ENCODE results near the gene LPP. TPM values are rescaled to one million over a fixed set of nuclear protein-coding genes. Genes with fewer than 3 reads are reported as not detected.

The LPP gene
- total RNA-seq, 6 experiments from 2014 or later, result 84.1 to 121 (median 102) TPM

DNA sequence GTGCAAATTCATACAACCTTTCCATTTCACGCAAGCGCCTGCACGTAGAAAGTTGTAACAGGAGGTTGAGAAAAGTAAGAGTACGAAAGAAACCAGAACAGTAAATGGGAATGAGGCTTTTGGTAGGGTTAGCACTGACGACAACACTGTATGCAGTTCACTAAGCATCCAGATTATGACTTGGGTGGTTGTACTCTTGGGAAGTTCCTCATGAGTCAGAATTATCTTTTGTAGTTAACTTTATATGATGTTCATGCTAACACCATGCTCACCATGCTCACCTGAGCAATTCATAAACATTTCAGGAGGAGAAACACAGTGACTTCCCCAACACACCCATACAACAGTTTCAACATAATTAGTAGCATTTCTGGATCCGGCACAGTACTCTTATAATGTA lies 3.0 kb upstream of the LPP start:
- Mint-ChIP-seq H3K9me3 (no peaks in the 10 kb centered on the region), H3K27me3 (ENCODE audit: insufficient read depth) (peaks cover 7% of the 10 kb centered on the region), H3K4me3 (peak overlapping the region; percentile 28; the same call in 1 of the 2 replicates), H3K4me1 (ENCODE audit: low read depth) (peaks cover 61% of the 10 kb centered on the region), H3K27ac (peak overlapping the region; percentile 73), H3K36me3 (ENCODE audit: low read depth) (peaks cover 17% of the 10 kb centered on the region)
- DNase-seq, result no peak
- TF ChIP-seq, protein P1, sequence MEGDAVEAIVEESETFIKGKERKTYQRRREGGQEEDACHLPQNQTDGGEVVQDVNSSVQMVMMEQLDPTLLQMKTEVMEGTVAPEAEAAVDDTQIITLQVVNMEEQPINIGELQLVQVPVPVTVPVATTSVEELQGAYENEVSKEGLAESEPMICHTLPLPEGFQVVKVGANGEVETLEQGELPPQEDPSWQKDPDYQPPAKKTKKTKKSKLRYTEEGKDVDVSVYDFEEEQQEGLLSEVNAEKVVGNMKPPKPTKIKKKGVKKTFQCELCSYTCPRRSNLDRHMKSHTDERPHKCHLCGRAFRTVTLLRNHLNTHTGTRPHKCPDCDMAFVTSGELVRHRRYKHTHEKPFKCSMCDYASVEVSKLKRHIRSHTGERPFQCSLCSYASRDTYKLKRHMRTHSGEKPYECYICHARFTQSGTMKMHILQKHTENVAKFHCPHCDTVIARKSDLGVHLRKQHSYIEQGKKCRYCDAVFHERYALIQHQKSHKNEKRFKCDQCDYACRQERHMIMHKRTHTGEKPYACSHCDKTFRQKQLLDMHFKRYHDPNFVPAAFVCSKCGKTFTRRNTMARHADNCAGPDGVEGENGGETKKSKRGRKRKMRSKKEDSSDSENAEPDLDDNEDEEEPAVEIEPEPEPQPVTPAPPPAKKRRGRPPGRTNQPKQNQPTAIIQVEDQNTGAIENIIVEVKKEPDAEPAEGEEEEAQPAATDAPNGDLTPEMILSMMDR (IDR thresholded peaks at IDR 0.05), result no peak

DNA sequence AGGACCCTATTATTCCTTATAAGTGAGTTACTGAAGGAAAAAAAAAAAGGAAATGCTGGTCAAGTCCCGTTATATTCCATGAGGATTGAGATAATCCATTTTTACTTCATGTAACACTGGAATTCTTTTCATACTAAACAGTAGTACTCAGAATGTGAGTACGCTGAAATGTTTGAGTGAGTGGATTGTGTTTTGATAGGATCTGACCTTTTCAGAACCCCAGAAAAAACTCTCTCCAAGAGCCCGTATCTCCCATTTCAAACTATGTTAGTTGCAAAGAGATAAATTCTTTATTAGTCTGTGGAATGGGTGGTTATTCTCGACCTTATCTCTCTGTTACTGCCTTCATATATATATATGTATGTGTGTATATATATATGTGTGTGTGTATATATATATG lies 2.5 kb upstream of the LPP start:
- Mint-ChIP-seq H3K9me3 (no peaks in the 10 kb centered on the region), H3K36me3 (ENCODE audit: low read depth) (peaks cover 21% of the 10 kb centered on the region), H3K27ac (peak overlapping the region; percentile 73), H3K27me3 (ENCODE audit: insufficient read depth) (peaks cover 7% of the 10 kb centered on the region), H3K4me1 (ENCODE audit: low read depth) (peaks cover 66% of the 10 kb centered on the region), H3K4me3 (peak overlapping the region; percentile 28; the same call in 1 of the 2 replicates)
- TF ChIP-seq, protein P1 (IDR thresholded peaks at IDR 0.05), result no peak
- DNase-seq, result peak; percentile 73

DNA sequence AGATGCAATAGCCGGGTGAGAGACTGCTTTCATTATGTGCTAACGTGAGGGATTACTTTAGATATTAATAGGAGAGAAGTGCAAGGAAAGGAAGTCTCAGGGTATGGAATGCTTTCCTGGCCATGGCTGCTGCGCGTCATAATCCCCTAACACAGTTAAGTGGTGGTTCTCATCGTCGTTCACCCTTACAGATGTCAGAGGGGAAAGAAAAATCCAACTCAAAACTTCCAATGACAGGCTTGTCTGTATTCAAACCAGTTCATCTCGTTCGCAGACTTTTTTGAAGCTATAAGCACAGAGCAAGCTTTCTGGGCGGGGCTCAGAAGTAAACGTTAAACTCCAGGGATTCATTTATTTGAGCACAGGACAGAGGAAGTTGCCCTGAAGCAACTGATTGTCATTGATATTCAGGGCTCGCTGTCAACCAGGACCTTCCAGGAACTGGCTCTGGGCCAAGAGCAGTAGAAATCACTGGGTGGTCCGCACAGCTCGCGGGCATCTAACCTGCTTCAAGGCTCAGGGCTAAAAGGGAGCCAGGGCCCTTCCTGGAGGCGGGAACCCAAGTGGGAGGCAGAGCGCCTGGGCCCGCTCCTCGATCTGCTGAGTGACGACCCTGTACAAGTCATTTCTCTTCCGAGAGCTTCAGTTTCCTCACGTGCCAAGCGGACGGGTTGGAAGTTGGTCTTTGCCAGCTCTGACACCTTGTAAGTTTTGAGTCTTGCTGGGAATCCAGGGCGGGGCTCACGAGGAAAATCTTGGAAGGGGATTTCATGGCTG lies 1.1 kb upstream of the LPP start:
- no peaks in the 10 kb centered on the region for H3K9me3 Mint-ChIP-seq
- H3K27me3 Mint-ChIP-seq (ENCODE audit: insufficient read depth), result peaks cover 7% of the 10 kb centered on the region
- TF ChIP-seq, protein P1 (IDR thresholded peaks at IDR 0.05), result no peak
- H3K36me3 Mint-ChIP-seq (ENCODE audit: low read depth), result peaks cover 21% of the 10 kb centered on the region
- DNase-seq, result peak; percentile 57
- H3K27ac Mint-ChIP-seq, result peak overlapping the region; percentile 100
- peaks cover 79% of the 10 kb centered on the region for H3K4me1 Mint-ChIP-seq (ENCODE audit: low read depth)
- H3K4me3 Mint-ChIP-seq, result peak overlapping the region; percentile 97

DNA sequence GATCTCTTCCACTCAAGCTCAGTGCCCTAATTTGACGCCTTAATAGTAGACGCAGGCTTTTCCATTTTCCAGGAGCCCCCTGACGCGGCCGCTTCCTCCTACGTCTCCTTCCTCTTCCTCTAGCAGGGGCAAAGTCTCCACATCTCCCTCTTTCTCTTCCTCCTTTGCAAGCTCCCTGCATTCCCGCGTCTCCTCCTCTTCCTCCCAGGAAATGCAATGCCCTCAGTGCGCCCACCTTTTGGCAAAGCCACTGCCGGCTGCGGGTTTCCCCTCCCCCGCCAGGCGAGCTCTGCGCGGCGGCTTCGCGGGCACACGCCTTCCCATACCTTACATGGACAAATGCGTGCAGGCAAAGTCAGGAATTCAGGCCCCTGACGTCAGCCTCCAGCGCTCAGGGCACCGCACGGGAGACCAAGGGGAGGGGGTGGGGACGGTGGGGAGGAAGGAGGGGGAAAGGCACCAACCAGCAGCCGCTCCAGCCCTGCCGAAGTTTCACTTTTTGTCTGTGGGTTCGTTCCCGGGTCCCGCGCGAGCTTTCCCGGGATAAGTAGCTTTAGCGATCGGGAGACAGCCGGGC lies 432 bp upstream of the LPP start:
- H3K36me3 Mint-ChIP-seq (ENCODE audit: low read depth), result peaks cover 17% of the 10 kb centered on the region
- TF ChIP-seq, protein P1 (IDR thresholded peaks at IDR 0.05), result no peak
- peak overlapping the region; percentile 100 for H3K27ac Mint-ChIP-seq
- peaks cover 80% of the 10 kb centered on the region for H3K4me1 Mint-ChIP-seq (ENCODE audit: low read depth)
- peaks cover 7% of the 10 kb centered on the region for H3K27me3 Mint-ChIP-seq (ENCODE audit: insufficient read depth)
- no peaks in the 10 kb centered on the region for H3K9me3 Mint-ChIP-seq
- peak; percentile 89 for DNase-seq
- peak overlapping the region; percentile 97 for H3K4me3 Mint-ChIP-seq

DNA sequence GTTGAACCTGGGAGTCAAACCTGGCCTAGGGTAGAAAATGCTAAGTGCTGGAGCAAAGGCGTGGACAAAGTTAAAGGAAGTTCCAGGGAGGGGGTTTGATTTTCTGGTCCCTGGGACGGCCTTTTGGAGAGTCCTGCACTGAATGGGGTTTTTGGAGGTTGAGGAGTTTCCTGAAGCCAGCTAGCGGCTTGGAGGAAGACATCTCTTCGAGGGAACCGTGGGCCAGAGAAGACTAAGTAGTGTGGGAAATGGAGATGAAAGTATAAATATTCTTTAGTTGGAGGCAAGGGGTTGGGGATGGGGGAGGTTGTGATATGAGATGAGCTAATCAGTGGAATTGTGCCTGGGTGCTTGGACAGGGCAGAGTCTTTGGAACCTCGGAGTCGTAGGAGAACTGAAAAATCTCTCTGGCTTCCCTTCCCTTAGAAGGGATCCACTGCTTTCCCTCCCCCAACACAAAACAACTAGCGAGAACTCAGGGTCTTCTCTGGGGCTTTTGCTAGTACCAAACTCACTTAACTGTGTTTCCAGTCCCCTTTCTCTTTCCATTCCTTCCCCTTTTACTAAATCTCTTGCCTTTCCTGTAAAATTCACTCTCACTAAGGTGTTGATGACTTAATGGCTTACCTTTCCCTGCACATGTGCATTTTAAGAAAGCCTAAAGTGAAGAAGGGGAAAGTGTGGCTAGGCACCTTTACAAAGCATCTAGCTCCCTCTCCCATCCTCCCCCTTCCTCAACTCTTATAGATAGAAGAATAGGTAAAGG lies 1.0 kb downstream of the LPP start:
- TF ChIP-seq, protein P1 (IDR thresholded peaks at IDR 0.05), result no peak
- DNase-seq, result no peak
- Mint-ChIP-seq H3K9me3 (no peaks in the 10 kb centered on the region), H3K27ac (peak overlapping the region; percentile 87), H3K27me3 (ENCODE audit: insufficient read depth) (peaks cover 7% of the 10 kb centered on the region), H3K4me1 (ENCODE audit: low read depth) (peaks cover 84% of the 10 kb centered on the region), H3K36me3 (ENCODE audit: low read depth) (peaks cover 18% of the 10 kb centered on the region), H3K4me3 (peak overlapping the region; percentile 97)

Measured in HFFc6 (cell line).